Endometrium (tissue), 2 donors: ENCODE data around the gene CENPP.

ENCODE experiments used
- FAIRE-seq: peaks from 2 replicates; lab custom pipeline; 2012; peaks lifted over from hg19 to GRCh38; lab: Jason Lieb, UNC
- donor health status: control.
- donor health status: control.

Gene CENPP

DNA sequence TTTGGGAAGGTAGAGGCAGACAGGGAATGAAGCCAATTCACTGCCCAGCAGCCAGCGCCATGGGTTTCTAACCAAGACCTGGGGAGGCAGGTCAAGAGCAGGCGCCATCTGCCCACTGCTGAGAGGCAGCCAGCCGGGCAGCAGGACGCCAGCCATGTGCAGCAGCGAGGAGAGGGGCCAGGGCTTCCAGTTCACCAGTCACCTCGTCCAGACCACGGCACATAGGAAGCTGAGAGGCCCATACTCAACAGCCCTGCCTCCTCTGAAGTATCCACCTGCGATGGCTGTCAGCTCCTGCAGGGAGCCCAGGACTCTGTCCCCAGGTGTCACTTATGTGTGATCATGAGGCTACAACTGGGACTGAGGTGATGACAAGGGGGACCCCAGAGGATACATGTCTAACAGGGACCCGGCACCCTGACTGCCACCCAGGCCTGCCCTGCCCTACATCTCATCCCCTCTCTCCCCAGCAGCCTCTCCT lies 314.1 kb downstream of the CENPP start:
- no peak for FAIRE-seq

DNA sequence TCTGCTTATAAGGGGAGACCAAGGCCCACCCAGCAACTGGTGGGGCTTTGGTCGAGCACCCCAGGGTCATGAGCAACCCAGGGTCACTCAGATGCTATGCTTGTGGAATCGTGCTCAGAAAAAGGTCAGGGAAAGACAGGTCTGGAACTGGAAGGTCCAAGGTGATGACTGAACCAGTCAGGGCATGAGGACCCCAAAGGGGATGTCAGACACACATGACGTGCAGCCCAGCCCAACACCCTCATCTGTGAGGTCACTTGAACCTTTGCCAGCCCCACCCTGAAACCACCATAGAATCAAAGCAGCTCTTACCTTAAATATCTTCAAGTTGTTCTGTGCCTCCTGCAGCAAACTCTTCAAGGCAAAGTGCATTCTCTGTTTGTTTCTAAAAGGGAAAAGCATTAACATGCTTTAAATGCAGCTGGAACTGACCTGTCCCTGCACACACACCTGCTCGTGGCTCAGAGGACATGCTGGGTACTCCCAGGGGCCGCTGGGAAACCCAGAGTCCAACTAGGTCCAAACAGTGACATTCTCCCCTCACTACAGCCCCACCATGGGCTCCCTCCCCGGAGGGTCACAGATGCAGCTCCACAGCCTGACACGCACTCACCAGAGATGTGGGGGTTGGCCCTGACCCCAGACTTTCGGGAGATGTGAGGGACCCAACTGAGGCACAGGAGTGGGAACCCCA lies 314.8 kb downstream of the CENPP start:
- no peak for FAIRE-seq

DNA sequence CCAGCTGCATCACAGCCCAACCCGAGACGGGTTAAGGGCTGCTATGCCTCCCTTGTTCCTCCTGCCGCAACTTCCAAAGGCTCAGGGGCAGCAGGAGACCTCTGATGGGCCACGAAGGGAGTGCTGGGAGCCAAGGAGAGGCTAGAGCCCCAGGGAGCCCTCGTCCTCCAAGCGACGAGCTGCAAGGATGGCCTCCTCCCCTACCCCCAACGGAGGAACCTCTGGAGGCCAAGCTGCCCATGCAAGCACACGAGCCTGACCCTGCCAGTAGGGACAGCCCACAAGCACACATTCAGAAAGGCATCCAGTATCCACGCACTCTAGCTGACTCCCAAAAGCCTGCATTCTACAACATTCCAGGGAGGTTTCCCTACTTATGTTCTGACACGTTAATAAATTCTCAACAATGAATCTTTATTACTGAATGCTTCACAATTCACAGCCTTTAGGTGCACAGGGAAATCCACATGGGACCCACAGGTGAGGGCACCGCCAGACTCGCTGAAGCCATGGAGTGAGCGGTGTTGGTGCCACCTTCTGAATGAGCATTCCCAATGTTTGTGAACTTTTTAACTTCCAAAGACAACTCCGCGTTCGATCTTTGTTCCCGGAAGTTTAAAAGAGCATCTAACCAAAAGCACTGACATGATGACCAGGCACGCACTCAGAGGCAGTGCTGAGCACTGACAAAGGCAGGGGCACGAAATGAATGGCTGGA lies 315.5 kb downstream of the CENPP start:
- FAIRE-seq: no peak

DNA sequence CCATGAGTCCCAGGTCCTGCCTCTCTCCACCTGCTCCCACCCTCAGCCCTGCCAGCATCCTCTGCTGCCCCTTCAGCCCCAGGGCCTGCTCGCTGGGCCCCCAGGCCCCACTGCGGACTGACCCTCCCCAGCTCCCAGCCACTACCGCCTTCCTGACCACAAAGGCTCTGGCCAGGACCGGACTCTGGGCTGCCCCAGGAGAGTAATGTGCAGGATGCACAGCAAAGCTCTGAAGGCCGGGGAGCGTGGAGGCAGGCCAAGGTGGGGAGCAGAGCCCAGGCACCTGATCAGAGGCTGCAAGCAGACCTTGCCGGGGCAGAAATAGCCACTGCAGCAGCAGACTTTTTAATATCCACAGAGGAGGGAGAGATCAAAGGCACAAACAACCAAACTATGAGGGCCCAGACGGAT lies 316.3 kb downstream of the CENPP start:
- no peak for FAIRE-seq

DNA sequence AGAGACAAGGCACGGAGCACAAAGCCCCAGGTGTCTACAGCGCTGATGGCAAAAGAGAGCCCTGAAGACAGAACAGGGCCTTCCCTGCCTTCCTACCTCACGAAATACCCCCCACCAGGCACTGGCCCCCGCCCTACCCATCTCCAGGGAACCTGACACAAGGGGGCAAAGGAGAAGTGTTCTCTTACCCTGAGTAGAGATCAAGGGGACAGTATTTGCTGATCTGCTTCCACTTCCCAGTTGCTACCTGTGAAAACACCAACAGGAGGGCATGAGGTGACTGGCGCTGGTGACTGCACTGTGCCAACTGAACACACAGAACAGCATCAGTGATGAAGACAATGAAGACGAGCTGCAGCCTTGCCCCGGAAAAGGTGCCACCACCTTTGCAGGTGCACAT lies 316.8 kb downstream of the CENPP start:
- no peak for FAIRE-seq

DNA sequence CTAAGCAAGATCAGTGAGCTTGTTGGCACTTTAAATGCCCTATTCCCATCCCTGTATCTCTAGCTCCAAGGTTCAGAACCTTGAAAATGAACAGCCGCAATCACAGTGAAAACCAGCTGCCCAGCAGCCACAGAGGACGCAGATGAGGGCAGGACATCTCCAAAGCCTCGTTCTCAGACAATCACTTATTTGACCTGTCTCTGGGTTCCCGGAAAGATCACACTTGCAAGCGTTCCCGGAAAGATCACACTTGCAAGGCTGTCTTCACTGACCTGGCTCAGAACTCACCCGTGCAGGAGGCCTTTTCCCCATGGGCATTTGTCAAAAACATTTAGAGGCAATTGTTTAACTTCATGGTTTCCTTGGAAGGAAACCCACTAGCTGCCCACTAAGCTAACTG lies 318.5 kb downstream of the CENPP start:
- no peak for FAIRE-seq

DNA sequence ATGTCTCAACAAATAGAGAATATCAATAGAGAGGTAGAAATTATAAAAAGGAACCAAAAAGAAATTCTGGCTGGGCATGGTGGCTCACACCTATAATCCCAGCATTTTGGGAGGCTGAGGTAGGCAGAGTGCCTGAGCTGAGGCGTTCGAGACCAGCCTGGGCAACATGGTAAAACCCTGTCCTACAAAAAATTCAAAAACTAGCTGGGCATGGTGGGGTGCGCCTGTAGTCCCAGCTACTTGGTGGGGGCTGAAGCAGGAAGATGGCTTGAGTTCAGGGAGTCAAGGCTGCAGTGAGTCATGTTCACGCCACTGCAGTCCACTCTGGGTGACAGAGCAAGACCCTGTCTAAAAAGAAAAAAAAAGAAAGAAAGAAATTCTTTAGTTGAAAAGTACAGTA lies 319.3 kb downstream of the CENPP start:
- FAIRE-seq: no peak

DNA sequence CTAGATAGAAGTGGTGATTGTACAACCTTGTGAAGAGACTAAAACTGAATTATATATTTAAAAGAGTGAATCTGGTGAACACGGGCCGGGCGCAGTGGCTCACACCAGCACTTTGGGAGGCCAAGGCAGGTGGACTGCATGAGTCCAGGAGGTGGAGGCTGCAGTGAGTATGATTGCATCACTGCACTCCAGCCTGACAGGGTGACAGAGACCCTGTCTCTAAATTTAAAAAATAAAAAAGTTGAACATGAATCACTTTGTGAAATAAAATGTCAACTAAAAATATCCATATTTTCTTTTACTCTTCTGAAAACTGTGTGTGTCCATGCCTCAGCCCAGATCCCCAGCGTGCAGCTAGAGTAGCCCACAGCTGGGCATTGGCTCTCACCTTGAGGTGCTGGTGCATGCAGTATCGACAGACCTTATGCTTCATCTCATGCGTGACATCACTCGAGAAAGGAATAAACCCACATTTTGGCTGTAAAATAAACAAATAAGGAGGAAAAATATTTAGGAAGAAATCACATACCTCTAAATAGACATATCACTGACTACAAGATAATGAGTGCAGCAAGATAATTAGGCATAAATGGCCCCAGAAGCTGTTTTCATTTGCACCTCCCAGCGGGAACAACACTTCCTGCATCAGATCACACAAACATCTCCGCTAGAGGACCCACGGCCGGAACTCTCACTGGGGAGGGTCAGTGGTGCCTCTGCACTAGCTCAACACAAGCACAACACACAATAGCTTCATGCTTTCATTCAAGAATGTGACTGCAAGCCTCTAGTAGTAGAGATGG lies 322.1 kb downstream of the CENPP start:
- no peak for FAIRE-seq

DNA sequence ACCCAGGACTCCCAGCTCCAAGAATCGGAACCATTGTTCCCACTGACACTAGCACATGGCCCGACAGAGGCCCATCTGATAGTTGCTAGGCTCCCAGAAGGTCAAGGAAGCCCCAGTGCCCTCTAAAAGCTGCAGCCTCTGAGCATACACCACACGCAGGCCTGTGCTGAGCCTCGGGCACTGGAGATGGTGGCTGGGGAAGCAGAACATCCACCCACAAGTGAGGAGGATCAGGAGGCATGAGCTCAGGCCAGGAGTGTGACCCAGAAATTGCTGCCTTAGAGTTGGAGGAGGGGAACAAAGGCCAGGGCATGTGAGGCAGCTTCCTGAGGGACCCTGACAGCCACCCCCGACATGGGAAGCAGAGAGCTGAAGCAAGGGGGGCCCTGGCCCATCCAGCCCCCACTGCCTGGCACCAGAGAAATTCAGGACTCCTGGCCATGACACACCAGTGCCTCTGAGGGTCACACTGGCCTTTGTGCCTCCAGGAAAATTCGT lies 322.8 kb downstream of the CENPP start:
- no peak for FAIRE-seq

DNA sequence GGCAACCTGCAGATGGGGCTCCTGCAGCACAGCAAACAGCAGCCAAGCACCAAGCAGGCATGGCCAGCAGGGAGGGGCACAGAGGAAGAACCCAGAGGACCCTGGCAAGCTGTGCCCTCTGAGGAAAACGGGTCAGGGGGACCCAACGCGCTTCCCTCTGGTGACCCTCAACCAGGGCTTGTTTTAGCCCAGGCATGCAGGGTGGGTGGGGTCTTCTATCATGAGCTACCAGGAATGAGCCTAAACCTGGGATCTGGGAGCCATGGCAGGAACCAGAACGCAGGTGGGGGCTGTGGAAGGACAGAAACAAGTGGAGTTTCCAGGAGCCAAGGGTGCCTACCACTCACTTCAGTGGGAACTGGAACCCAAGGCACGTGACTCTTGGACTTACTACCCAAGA lies 323.3 kb downstream of the CENPP start:
- FAIRE-seq: no peak

DNA sequence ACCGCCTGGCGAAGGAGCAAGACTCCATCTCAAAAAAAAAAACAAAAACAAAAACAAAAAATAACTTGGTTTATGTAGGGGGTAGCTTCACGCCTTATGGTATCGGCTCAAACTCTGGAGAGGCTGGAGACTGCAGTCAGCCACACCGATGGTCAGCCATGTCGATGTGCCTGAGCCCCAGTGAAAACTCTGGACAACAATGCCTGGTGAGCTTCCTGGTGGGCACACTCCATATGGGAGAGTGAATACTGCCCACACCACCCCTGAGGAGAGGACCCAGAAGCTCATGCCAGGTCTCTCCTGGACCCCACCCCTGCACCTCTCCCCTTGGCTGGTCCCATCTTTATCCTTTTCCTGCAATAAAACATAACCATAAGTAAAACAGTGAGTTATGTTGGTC lies 324.5 kb downstream of the CENPP start:
- FAIRE-seq: no peak

DNA sequence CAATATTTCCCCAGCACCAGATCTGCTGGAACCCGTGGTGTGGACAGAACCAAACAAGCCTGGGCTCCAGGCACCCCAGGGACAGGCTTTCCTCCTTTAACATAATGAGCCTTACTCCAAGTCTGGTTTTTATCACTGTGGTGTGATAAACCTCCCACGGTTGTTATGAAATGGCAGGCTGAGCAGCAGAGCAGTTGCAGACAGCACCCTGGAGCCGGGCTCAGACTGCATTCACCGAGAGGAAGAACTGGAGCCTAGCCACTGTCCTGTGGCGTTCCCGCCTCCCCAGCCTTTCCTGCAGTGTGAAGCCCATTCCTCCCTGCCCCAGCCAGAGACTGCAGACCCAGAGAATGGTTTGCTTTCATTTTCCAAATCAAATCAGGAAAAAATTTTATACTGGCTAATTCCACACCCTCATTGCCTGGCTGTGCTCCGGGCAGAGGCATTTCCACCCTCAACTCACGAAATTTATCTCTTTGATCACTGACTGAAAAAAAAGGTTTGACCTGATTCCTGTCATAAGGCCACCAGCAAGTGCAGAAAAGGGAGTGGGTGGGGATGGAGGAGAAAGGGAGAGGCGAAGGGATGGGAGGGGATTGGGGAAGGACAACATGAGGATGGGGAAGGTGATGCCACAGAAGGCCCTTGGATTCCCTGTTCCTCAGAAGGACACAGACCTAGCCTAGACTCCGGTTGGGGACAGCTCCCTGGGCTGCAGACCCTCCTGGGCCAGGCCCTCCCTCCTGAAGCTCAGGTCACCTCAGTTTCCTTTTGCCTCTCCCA lies 325.3 kb downstream of the CENPP start:
- peak; percentile 91 for FAIRE-seq

DNA sequence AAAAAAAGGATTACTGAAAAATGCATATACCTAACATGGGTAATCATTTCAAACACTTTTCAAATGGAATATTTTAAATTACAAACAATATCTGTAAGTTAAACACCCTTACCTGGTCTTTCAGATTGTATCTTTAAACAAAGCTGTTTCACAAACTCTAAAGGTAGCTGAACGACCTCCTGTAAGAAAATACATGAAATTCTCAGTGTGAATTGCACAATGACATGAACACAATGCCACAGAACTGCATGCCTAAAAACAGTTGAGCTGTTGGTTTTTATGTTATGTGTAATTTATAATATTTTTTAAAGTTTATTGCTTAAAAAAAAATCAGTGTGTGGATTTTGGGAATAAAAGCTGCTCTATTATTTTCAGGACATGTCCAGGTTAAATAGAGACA lies 326.7 kb downstream of the CENPP start:
- FAIRE-seq: no peak

DNA sequence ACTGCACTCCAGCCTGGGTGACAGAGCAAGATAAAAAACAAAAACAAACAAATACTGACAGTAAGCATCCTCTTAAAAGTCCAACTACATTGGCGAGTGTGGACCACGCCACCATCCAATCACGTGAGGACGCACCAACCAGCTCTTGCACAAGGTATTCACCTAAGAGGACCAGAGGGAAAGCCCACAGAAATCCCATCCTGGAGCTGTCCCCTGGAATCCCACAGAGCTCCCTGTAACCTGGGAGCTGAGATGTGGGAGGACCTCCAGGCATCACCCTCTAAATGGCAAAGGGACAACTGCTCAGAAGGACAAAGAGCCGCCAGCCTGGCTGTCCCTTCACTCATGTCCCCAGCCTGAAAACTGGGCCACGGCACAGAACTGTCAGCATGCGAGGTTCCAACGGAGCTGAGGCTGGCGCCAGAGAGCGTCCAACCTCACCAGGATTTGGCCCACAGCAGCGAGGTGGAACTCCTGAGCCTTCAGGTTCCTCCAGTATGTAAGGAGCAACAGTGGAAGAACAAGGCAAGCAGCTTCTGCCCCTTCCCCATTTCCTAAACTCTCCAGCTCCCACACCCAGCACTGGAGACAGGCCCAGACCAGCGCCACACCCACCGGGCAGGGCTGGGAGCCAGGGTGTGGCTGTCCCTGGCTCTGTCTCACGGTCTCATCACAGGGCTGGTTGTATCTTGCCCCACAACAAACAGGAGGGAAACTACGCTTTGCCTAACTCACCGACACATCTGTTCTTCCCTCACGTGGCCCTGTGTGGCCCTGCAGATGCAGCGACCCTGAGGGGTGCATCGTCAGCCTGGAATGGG lies 328.9 kb downstream of the CENPP start:
- FAIRE-seq: no peak

DNA sequence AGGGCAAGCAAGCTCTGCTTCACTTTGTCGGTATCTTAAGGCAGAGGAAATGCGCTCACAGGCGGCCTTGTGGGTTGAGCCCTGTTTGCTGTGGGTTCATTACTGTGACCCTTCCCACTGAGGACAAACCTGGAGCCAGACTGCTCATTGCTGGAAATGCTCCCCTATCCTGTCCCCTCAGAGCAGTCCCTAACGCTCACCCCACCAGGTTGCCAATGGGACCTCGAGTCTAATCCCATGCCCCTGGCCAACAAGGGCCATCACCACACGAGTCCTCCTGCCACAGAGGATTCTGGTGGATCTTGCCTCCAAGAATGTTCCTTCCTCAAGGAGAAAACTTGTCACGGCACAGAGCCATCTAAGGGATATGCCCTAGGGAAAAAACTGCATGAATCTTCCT lies 329.6 kb downstream of the CENPP start:
- no peak for FAIRE-seq

DNA sequence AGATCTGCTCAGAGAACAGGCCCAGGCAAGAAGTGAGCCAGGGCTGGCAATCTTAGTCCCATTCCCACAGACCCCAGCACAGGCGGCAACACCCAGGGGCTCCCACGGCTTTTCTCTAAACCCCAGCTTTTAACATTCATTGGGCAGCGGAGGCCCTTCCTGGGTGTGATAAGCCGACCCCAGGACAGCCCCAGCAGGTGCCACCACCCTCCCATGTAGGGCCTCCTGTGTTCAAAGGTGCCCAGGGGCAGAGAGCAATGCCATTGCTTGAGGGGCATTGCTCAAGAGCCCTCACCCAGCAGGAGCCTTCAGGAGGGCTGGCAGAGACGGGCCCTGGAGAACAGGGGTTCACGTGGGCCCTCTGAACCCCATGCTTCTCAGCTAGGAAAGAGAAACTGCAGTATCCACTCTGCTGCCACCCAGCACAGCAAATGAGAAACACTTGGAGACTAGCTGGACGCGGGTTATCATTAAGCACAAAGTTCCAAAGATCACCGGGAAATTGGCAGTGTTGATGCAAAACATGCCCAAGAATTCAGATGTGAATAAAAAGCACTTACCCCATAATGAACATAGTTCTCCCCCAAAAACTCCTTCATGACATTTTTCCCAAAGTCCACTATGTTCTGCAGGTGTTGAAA lies 330.3 kb downstream of the CENPP start:
- no peak for FAIRE-seq

DNA sequence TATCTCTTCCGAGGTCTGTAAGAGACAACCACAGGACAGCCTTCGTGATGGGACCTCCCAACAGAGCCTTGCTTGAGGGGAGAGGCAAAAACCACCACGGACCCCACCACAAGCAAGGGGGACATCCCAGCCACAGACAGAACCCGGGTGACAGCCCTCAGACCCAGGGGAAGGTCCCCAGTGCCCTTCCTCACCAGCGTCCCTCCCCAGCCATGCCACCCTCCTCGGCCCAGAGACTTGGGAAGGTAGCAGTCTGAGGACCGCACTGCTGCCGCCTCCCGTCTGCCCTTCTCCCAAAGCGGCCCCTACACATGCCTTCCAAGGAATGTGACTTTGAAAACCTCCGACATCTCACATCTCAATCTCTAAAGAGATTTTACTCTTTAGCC lies 330.8 kb downstream of the CENPP start:
- no peak for FAIRE-seq

DNA sequence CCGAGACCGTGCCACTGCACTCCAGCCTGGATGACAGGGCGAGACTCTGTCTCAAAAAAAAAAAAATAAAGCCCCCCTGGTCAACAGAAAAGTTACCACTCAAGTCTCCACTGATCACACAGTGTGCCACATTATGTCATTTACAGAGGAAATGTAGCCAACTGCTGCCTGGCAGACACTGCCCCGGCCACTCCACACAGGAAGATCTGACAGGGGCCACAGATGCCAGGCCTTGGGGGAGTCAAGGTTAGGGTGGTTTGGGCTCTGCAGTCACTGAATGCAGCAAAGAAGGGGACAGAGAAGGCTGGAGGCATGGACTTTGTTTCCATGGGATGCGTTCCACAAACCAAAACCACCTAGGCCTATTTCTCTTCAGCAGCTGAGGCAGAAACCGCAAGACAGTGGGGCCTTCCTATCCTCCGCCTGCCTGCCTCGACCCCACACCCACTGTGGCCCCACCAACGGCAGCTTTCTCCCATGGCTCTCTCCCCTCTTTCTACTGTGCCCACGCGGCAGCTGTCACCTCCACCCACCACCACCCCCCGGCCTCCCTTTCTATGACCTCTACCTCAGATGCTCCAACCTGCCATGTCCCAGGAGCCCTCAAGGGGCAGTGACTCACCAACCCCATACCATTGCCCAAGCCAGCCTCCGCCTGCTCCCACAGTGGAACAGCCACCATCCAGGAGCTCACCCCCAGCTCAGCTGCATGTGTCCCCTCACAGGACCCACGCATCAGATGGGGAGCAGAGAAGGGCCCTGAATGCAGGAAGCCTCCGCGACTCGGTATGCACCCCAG lies 331.7 kb downstream of the CENPP start:
- no peak for FAIRE-seq

DNA sequence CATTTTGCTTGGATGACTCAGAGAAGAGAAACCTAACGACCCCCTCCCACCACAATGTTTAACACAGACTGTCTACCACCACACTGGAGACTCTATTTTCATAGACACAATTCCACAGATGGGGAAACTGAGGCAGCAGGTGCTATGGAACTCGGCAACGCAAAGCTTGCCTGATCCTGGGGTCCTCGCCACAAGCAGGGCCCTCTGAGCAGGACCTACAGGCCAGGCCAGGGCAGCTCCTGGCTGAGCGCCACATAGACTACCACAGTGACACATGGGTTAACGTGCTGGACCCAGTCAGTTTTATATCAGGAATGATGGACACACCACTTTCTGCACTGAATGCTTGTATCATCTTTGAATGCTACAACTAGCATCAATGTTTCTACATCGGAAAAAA lies 332.4 kb downstream of the CENPP start:
- no peak for FAIRE-seq

DNA sequence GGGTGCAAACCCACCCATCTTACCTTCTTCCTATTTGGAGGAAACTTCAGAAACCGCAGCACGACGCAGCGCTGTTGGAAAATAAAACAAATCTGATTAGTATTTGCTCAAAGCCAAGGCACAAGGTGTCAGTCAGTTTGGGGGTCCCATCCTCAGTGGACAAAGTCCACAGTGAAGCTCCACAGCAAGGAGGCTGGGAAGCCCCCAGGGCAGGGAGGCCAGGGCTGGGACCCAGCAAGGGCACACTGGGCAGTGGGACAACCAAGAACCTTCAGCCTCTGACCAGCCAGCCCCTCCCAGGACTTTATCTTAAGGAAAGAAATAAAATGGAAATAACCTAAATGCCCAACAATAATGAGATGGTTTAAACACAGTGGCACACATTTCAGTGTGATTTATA lies 332.9 kb downstream of the CENPP start:
- FAIRE-seq: no peak
